Neural cell (in vitro differentiated cells): ENCODE measurements around the gene KDELR1. TPM values are rescaled to one million over a fixed set of nuclear protein-coding genes. Genes with fewer than 3 reads are reported as not detected.
A peak's percentile ranks its signal among the peaks of the same experiment; 100 is the strongest.

Experiments
- H2AFZ ChIP-seq: fragments of 200-600, 300-800 bp; sonication (generic), shearing (Covaris generic); 2 replicates; pipeline ENCODE4 v1.6.0; 2014; ENCODE audit warnings: low read depth, mild to moderate bottlenecking, antibody characterized with exemption, low read length, moderate library complexity
- H3F3A ChIP-seq: fragments of 200-600 bp; shearing (Covaris generic); 2 replicates; pipeline ENCODE4 v1.6.1; 2016; ENCODE audit warnings: mild to moderate bottlenecking, moderate library complexity, mixed read lengths, antibody characterized with exemption, low read length; ENCODE audit not compliant: insufficient read depth, poor library complexity, severe bottlenecking
- H3K27ac ChIP-seq: fragments of 200-600, 300-800 bp; sonication (generic), shearing (Covaris generic); 2 replicates; pipeline ENCODE4 v1.5.1; 2014; ENCODE audit warnings: mild to moderate bottlenecking, low read length, moderate library complexity
- H3K27me3 ChIP-seq: fragments of 300-800, 200-600 bp; sonication (generic), shearing (Covaris generic); 2 replicates; pipeline ENCODE4 v1.6.0; 2014; ENCODE audit warnings: mild to moderate bottlenecking, low read depth, low read length, moderate library complexity; ENCODE audit not compliant: insufficient read depth
- H3K36me3 ChIP-seq: fragments of 300-800, 200-600 bp; sonication (generic), shearing (Covaris generic); 2 replicates; pipeline ENCODE4 v1.5.1; 2014; ENCODE audit warnings: mild to moderate bottlenecking, antibody characterized with exemption, low read length, moderate library complexity; ENCODE audit not compliant: insufficient read depth
- H3K4me2 ChIP-seq: fragments of 300-800, 200-600 bp; sonication (generic), shearing (Covaris generic); 2 replicates; pipeline ENCODE4 v1.6.0; 2014; ENCODE audit warnings: mild to moderate bottlenecking, low read length
- H3K4me3 ChIP-seq: fragments of 300-800, 200-600 bp; sonication (generic), shearing (Covaris generic); 2 replicates; pipeline ENCODE4 v1.5.1; 2014; ENCODE audit warnings: mild to moderate bottlenecking, low read length, moderate library complexity
- H3K79me2 ChIP-seq: fragments of 200-600 bp; shearing (Covaris generic); replicated peaks from 2 replicates; pipeline ENCODE4 v1.6.0; 2014; ENCODE audit warnings: mild to moderate bottlenecking, low read length, moderate library complexity; ENCODE audit not compliant: insufficient read depth
- H3K9ac ChIP-seq: fragments of 300-800, 200-600 bp; sonication (generic), shearing (Covaris generic); 2 replicates; pipeline ENCODE4 v1.6.1; 2016; ENCODE audit warnings: mild to moderate bottlenecking, low read length, mixed read lengths
- H3K9me2 ChIP-seq: fragments of 200-600 bp; shearing (Covaris generic); 2 replicates; pipeline ENCODE4 v1.6.1; 2016; ENCODE audit warnings: mild to moderate bottlenecking, low read length, mixed read lengths; ENCODE audit not compliant: insufficient read depth
- H3K9me3 ChIP-seq: fragments of 200-600, 300-800 bp; sonication (generic), shearing (Covaris generic); 2 replicates; pipeline ENCODE4 v1.6.1; 2016; ENCODE audit warnings: mild to moderate bottlenecking, mixed run types, low read length, moderate library complexity, mixed read lengths
- H4K20me1 ChIP-seq: fragments of 200-600 bp; shearing (Covaris generic); 2 replicates; pipeline ENCODE4 v1.6.1; 2016; ENCODE audit warnings: mild to moderate bottlenecking, mixed run types; ENCODE audit not compliant: insufficient read depth
- CTCF ChIP-seq: fragments of 450-650 bp; IDR thresholded peaks from 2 replicates; pipeline ENCODE4 v1.5.1; 2014; ENCODE audit warnings: antibody characterized with exemption, mild to moderate bottlenecking, moderate library complexity; ENCODE audit not compliant: poor library complexity, severe bottlenecking
- EP300 ChIP-seq: fragments of 450-650 bp; conservative IDR thresholded peaks from 2 replicates; pipeline ENCODE4 v1.6.1; 2014; ENCODE audit warnings: antibody characterized with exemption, mild to moderate bottlenecking, moderate library complexity; ENCODE audit not compliant: poor library complexity, severe bottlenecking
- EZH2 ChIP-seq: fragments of 200-600, 300-800 bp; shearing (Covaris generic), sonication (generic); IDR thresholded peaks from 2 replicates; pipeline ENCODE4 v1.6.1; 2014; ENCODE audit warnings: antibody characterized with exemption, low read length, borderline replicate concordance, mild to moderate bottlenecking; ENCODE audit not compliant: insufficient read depth, poor library complexity, severe bottlenecking
- MXI1 ChIP-seq: fragments of 450-650 bp; conservative IDR thresholded peaks from 2 replicates; pipeline ENCODE4 v1.6.1; 2014; ENCODE audit warnings: antibody characterized with exemption, mild to moderate bottlenecking; ENCODE audit not compliant: poor library complexity, severe bottlenecking
- POLR2AphosphoS5 ChIP-seq: IDR thresholded peaks from 2 replicates; pipeline ENCODE4 v1.6.1; 2012
- RAD21 ChIP-seq: fragments of 450-650 bp; conservative IDR thresholded peaks from 2 replicates; pipeline ENCODE4 v1.6.1; 2014; ENCODE audit warnings: antibody characterized with exemption, mild to moderate bottlenecking, moderate library complexity
- REST ChIP-seq: IDR thresholded peaks from 2 replicates; pipeline ENCODE4 v1.6.1; 2012; ENCODE audit warnings: borderline replicate concordance
- SMC3 ChIP-seq: fragments of 450-650 bp; conservative IDR thresholded peaks from 2 replicates; pipeline ENCODE4 v1.6.1; 2014; ENCODE audit warnings: antibody characterized with exemption, mild to moderate bottlenecking, moderate library complexity; ENCODE audit not compliant: poor library complexity
- TAF1 ChIP-seq: IDR thresholded peaks from 2 replicates; pipeline ENCODE4 v1.6.1; 2012; ENCODE audit warnings: low read depth
- polyA plus RNA-seq: library from polyadenylated mRNA; depleted of rRNA; stranded (reverse); fragments of >200 nt; gene quantifications from 2 replicates; pipeline ENCODE4 v1.2.3, GENCODE V29; 2014

Gene KDELR1
- polyA plus RNA-seq, 1 donor from 2014 or later: 46.9 TPM

- Histone ChIP-seq H3F3A (no peaks in the 10 kb centered on the region), H3K27ac (no peak overlapping the region), H3K9ac (no peak overlapping the region), H3K27me3 (peaks cover 24% of the 10 kb centered on the region), H3K4me2 (no peak overlapping the region), H3K4me3 (no peak overlapping the region), H3K79me2 (peaks cover 4% of the 10 kb centered on the region), H3K9me2 (no peaks in the 10 kb centered on the region), H2AFZ (no peak overlapping the region), H3K36me3 (no peaks in the 10 kb centered on the region), H4K20me1 (no peaks in the 10 kb centered on the region), H3K9me3 (no peaks in the 10 kb centered on the region)
- no peak for TF ChIP-seq MXI1
- no peak for TF ChIP-seq EZH2
- TF ChIP-seq REST: no peak
- TF ChIP-seq EP300: no peak
- no peak for TF ChIP-seq SMC3
- no peak for TF ChIP-seq RAD21
- no peak for TF ChIP-seq POLR2AphosphoS5
- no peak for TF ChIP-seq CTCF
- no peak for TF ChIP-seq TAF1
Observed at GRCh38 chr19:48398375-48399235, 7.3 kb upstream of the KDELR1 start.

- Histone ChIP-seq H3F3A (no peaks in the 10 kb centered on the region), H3K27ac (no peak overlapping the region), H3K27me3 (peaks cover 24% of the 10 kb centered on the region), H3K4me2 (no peak overlapping the region), H3K4me3 (peak overlapping the region; percentile 94), H3K79me2 (peaks cover 4% of the 10 kb centered on the region), H3K36me3 (no peaks in the 10 kb centered on the region), H3K9me2 (no peaks in the 10 kb centered on the region), H2AFZ (no peak overlapping the region), H3K9ac (no peak overlapping the region), H3K9me3 (no peaks in the 10 kb centered on the region), H4K20me1 (no peaks in the 10 kb centered on the region)
- TF ChIP-seq CTCF (no peak), EZH2 (no peak), EP300 (no peak), TAF1 (no peak), REST (no peak), RAD21 (no peak), POLR2AphosphoS5 (no peak), SMC3 (no peak), MXI1 (no peak)
Observed at GRCh38 chr19:48398102-48398374, 6.7 kb upstream of the KDELR1 start.
